HG02885 (cell line): Measurements from ENCODE around the gene SMAGP.
"Not testable (repeated sequence)": the region's sequence is repeated elsewhere in the genome, so short reads cannot be mapped to it uniquely, and the experiment has no call there.

Experiments used
- ATAC-seq: cut with Tn5 transposase; IDR thresholded peaks from one replicate; pipeline ENCODE4 v1.9.1; 2021; ENCODE audit warnings: mild to moderate bottlenecking; ENCODE audit not compliant: unreplicated experiment, poor library complexity

SMAGP gene

DNA sequence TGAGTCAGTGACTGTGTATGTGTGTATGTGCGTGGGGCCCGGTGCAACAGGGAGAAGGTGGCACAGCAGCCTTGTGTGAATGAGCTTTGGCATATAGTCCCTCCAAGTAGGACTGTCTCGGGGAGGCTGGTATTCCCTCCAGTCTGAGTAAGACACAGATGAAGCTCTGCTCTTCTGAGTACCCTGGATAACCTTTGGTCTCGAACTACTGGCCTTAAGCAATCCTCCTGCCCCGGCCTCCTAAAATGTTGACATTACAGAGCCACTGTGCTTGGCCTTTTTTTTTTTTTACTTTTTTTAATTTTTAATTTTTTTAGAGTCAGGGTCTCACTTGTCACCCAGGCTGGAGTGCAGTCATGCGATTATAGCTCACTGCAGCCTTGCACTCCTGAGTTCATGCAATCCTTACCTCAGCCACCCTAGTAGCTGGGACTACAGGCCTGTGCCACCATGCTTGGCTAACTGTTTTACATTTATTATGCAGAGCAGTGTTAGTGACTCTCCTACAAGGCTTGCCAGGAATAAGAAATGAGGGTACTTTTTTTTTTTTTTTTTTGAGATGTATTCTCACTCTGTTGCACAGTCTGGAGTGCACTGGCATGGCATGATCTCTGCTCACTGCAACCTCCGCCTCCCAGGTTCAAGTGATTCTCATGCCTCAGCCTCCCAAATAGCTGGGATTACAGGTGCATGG is 41.0 kb downstream of the SMAGP start:
- ATAC-seq = no peak

DNA sequence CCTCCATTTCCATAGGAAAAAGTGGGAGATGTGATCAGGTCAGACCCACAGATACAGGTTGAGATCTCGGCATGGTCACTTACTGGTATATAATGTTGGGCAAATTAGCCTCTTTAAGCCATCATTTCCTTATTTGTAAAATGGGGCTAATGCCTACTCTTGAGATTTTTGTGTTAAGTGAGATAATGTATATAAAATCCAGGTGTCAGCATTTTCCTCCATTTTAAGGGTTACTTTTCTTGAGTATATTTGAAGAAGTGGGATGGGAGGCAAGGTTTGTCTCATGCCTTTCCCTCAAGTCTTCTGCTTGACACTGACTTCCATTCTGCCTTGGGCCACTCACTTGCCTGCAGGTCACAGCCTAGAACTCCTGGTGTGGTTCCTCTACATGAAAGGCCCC is 42.3 kb downstream of the SMAGP start:
- no peak for ATAC-seq

DNA sequence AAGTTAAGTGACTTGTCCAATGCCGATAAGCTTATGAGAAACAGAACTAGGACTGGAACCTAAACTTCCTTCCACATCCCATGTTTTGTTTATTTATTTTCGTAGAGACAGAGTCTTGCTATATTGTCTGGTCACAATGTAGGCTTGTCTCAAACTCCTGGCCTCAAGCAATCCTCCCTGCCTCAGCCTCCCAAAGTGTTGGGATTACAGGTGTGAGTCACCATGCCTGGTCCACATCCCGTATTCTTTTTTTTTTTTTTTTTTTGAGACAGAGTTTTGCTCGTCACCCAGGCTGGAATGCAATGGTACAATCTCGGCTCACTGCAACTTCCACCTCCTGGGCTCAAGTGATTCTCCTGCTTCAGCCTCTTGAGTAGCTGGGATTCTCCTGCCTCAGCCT is 43.1 kb downstream of the SMAGP start:
- not testable (repeated sequence) for ATAC-seq

DNA sequence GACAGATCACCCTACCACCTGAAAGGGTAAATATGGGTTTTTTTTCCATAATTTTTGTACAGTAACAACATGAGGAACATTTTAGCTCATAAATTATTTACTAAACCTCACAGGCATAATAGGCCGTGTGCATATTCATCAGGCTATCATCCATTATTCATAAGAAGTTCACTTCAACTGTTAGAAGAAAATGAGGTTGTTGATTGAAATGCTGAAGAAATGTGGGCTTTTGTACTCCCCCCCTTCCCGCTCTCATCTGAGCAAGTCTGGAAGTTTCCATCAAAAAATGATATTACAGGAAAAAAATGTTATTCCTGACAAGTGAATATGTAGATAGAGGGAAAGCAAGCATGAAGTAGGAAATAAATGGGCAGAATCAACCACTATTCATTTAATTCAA is 44.4 kb downstream of the SMAGP start:
- no peak for ATAC-seq

DNA sequence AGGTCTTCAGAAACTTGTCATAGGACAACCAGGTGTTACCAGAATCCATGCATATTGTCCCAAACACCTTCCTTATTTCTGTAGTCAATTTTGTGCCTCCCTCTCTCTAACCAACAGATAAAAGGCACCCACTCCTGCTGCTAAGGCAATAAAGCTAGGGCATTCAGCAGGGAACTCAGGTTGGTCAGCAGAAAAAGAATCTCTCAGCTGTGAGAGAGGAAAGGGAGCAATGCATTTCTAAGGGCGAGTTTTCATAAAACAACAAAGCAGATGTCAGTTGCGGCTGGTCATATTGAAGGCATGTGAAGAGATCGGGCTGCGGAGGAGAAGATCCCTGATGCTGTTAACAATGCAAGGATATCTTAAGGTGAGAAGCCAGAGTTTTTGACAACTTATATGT is 45.0 kb downstream of the SMAGP start:
- no peak for ATAC-seq

GRCh38 chr12:51224625-51225024 is 45.6 kb downstream of the SMAGP start:
- ATAC-seq = no peak

DNA sequence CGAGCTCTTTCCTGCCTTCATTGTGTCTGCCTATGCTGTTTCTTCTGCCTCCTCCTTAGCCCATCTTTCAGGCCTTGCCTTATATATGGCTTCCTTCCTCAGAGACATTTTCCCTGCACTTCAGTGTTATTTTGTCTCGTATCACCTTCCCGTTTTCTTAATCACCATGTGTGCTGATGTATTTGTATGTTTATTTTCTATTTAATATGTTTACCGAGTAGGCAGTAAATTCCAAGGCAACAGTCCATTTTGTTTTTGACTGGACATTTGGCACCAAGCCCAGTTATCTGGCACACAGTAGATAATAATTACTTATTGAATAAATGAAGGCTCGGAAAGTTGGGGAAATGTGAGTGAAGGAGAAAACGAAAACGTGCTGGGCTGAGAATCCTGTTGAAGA is 47.8 kb downstream of the SMAGP start:
- ATAC-seq = no peak

DNA sequence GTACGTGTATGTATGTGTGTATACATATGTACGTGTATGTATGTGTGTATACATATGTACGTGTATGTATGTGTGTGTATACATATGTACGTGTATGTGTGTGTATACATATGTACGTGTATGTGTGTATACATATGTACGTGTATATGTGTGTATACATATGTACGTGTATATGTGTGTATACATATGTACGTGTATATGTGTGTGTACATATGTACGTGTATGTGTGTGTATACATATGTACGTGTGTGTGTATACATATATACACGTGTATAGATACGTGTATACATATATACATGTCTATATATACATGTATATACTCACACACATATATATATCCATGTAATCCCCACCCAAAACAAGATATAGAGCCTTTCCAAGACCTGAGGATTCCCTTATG is 50.4 kb downstream of the SMAGP start:
- not testable (repeated sequence) for ATAC-seq

DNA sequence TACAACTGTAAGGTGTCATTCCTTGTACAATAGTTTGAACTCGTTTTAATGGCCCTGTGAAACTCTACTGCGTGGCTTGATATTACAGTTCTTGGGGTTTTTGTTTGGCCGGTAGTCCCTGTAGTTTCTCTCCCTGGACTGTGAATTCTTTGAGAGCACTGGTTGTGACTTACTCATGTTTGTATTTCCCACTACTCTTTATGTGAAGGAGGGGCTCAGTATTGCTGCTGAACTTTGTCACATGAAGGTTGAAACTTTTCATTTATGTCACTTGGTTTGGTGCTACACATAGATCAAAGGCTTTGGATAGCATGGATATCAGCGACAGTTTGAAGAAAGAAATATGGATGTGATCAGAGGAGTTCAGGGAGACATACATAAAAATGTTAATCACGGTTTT is 50.9 kb downstream of the SMAGP start:
- ATAC-seq = no peak

DNA sequence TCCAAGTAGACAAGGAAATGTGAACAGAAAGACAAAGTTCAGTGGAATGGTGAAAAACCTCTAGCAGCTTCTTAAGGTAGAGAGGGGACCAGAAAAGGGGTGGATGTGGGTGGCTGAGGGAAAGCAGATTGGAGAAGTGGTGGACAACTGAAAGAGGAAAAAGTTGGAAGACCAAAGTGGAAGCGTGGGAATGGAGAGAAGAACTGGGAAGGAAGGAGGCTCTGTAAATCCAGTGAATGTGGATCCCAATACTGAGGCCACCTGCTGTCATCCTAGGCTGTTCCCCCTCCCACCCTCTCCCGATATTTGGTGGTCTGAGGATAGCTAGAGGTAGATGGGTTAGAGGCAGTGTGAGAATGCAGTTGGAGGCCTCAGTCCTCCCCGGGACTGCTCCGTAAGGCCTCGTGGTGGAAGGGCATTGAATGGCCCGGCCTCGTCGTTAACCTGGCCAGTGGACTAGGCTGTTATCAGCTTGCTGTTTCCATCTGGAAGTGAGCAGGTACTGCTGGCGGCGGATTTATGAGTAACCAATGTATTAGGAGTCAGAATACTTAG is 51.5 kb downstream of the SMAGP start:
- no peak for ATAC-seq

GRCh38 chr12:51217968-51218606 is 52.1 kb downstream of the SMAGP start, which contains the start of gene POU6F1:
TSS of gene POU6F1 (minus strand) at chr12:51218062. CDS start at chr12:51206836, 11,226 bp downstream.
- peak; percentile 76 for ATAC-seq

- peak; percentile 68 for ATAC-seq
Observed at GRCh38 chr12:51217133-51217967, 52.9 kb downstream of the SMAGP start.

GRCh38 chr12:51216642-51217041 is 53.6 kb downstream of the SMAGP start:
- no peak for ATAC-seq

DNA sequence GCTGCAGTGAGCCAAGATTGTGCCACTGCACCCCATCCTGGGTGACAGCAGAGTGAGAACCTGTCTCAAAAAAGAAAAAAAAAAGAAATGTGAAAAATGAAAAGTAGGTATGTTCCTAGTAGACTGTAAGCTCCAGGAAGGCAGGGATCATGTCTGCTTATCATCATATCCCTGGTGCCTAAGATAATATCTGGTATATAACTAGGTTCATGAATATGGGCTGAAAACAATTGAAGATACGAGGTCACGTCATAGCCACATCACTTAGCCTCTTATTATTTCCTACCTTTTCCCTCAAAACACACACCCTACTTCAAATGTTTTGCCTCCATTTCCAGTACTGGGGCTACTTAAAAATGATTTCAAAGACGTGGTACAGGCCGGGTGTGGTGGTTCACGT is 55.3 kb downstream of the SMAGP start:
- no peak for ATAC-seq

- no peak for ATAC-seq
Observed at GRCh38 chr12:51210690-51211395, 59.4 kb downstream of the SMAGP start.

DNA sequence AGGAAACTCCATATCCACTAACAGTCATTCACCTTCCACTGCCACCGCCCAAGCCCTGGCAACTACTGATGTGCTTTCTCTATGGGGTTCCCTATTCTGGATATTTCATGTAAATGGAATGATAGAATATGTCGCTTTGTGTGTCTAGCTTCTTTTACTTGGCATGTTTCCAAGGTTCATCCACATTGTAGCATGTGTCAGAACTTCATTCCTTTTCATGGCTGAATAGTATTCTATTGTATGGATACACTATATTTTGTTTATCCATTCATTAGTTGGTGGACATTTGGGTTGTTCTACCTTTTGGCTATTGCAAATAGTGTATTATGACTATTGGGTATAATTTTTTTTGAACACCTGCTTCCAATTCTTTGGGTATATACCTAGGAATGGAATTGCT is 61.0 kb downstream of the SMAGP start:
- ATAC-seq = no peak

GRCh38 chr12:51208016-51208660 is 62.1 kb downstream of the SMAGP start:
- no peak for ATAC-seq

- no peak for ATAC-seq
Observed at GRCh38 chr12:51205350-51205749, 64.9 kb downstream of the SMAGP start.

- no peak for ATAC-seq
Observed at GRCh38 chr12:51202718-51203117, 67.5 kb downstream of the SMAGP start.

DNA sequence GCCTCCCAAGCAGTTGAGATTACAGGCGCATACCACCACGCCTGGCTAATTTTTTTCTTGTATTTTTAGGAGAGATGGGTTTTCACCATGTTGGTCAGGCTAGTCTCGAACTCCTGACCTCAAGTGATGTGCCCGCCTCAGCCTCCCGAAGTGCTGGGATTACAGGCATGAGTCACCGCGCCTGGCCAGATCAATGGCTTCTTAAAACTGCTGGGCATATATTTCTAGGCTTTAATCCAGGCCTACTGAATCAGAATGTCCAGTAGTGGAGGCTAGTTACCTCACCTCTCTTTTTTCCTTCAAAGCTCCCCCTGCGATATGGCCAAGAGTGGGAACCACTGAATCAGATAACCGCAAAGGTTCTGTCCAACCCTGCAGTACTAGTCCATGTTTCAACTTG is 69.4 kb downstream of the SMAGP start:
- ATAC-seq = no peak
